Measurements from ENCODE around the gene KCNIP2. TPM values are rescaled to one million over a fixed set of nuclear protein-coding genes. Genes with fewer than 3 reads are reported as not detected.

KCNIP2 gene
- total RNA-seq (2014; rRNA removed; shearing (Covaris generic)) = 2.8 TPM in 1 of 2 replicates, not detected in the other

DNA sequence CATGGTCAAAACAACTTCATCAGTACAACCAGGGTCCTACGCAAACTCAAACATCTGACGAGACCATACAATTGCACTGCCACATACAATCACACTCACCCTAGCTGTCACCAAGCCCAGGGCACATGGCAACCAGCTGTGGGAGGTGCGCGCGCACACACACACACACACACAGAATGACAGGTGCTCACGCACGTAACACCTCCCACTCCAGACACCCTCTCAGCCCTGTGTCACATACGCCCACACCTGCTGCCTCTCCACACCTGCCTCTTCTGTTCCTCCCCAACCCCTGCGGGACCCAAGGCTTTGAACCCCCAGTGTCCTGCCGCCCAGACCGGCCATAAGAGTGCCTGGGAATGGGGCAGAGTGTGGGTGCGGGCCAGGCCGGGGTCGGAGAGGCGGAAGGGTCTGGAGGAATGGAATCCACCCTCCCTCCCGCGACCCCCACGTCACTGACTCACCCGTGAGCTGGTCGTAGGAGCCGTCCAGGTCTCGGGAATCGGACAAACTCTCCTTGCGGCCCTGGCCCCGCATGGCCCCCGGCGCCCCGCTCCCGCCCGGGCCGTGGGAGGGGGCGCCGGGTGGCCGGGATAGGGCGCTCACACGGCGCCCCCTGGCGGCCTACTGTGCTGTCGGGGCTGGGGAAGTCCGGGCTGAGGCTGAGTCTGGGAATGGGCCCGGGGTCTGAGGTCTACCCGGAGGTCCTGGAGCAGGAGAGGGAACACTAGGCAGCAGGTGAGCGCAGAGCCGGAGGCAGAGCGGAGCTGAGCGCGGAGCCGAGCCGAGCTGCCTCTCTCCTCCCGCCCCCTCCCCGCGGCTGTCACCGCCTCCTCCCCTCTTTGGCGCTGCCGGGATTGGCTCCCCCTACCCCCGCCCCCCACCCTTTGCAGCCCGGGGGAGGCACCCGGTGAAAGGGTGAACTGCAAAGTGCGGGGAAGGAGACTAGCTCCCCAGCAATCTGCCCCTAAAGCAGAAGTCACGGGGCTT is at the start of gene KCNIP2:
TSS of gene KCNIP2 (minus strand) at position 769 of the 990 bp plus-strand sequence. CDS start at position 537, 232 bp downstream.
- DNase-seq (ENCODE audit: low spot score) = no peak

DNA sequence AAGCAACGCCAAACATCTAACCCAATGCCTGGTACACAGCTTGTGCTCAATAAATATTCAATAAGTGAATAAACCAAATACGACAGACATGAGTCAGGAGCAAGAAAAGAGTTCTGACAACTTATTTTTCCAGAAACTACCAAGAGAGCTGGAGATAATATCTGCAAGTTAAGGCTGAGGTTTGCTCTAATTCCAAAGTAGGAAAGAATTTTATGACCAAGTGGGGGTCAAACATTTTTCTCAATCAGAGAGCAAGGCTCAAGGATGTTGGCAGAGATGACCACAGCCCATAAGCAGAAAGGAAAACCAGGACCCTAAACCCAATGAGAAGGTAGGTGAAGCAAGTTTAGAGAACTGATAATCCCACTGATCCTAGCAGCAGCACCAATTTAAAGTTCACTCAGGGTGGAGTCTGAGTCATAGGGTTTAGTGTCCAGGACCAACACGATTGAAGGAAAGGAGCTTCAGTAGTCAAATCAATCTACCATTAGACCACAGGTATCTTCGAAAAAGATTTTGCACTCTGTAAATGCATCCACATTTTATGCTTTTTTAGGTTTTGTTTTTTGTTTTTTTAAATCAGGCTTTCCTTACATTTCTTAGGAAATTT is 49.3 kb upstream of the KCNIP2 start:
- DNase-seq (ENCODE audit: low spot score) = no peak

DNA sequence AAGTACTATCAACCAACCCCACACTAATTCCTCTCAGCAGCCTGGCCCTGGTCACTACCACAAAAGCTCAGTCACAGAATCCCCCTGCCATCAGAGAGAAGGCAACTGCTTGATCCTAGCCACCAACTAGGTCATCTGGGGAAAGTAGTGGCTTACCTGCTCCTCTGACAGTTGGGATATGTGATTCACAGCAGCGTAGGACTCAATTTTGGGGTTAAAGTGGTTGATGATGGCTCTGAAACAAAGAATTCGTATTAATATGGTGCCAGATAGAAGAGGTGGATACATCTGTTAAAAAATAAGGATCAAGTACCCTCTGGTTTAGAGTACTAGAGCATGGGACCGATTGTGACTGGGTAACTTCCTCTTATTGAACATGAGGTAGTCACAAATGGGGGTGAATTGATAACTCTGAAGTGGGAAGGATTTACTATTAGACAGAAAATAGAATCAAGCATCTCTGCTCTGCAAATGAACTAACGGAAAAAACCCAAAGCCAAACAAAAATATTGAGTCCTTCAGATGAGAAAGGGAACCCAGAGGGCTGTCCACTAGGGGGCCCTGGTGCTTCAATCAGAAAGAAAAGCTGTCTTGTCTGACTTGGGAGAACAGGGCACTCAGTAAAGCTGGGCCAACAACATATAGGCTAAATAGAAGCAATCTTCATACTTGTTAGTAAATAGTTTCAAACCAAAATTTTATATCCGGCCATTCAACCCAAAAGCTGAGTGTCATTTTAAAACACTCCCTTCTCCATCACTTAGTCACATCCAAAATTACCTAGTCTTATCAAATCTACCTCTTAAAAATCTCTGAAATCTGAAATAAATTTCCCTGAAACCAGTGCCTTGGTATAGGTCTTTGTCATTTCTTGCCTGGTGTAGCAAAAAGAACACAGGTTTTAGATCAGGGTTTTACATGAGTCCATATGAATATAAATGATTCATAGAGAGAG is 45.9 kb upstream of the KCNIP2 start:
- peak; percentile 83 for DNase-seq (ENCODE audit: low spot score)

DNA sequence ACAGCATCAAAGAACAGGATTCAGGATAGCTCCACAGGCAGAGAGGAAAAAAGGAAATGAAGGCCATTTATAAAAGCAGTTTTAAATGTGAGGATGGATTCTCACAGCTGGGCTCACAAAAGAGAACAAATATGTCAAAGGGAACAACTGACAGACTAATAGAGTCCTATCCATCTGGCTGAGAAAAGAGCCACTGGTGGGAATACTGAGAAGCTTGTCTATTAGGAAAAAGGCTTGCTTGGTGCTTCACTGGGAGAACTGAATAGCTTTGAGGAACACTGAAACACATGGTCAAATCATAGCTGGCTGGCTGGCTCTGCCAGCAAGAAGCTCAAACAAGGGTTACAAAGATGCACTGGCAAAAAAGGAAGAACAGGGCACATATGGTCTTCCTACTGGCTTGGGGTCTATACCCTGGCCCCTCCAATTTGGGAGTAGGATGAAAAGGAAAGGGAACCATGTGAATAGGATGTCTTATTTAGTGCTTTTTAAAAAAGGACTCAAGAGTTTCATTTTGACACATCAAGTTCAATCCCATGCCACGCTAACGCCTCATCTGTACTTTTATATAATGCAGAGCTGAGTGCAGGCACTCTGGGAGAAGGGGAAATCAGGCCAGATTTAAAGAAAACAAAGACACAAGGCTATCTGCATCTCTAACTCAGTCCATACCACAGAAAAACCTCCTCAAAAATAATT is 44.8 kb upstream of the KCNIP2 start:
- no peak for DNase-seq (ENCODE audit: low spot score)

DNA sequence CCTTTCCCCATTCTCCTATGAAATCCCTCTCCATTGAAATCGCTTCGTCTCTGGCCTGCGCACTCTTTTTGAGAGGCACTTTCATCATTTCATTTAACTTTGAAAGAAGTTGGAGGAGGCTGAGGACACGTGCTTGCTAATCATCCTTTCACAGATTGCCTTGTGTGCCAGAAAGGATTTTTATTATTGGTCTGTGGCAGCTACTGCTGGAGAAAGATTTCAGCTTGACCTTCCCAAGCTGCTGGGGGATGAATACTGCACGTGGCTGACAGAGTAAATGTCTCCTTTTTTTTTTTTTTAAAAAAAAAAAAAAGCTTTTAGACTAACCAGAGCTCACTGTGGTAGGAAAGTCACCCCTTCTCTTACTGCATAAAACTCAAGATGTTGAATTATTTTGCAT is 44.2 kb upstream of the KCNIP2 start:
- no peak for DNase-seq (ENCODE audit: low spot score)

DNA sequence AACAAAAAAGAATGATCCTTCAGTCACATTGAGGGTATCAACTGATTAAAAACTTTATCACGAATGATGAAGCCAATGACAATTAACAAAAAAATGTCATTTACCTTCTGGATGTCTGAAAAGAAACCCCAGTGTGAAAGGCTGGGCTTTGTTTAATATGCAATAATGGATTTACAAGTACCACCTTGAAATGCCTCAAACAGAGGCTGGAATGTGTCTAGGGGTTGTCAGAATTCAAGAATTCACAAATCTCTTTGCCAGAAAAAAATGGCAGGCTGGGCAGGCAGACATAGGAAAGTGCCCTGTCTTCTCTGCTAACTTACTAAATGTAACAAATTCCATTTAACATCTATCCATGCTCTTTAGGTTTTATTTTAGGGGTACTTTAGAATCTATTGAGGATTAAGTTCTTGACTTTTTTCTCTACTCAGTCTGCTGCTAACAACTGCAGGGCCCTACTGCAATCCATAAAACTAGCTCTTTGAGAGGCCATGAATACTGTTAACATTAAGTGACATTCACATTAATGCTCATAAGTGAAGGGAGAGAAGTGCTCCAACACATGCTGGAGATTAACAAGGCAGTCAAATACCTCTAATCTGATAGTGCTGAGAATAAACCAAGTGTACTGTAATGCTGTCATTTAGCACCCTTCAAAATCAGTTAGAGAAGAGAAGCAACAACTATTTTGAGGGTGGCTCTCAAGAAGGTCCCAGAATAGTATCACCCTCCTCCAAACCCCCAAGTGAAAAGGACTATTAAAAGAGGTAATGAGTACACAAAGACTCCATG is 43.1 kb upstream of the KCNIP2 start:
- DNase-seq (ENCODE audit: low spot score) = no peak

DNA sequence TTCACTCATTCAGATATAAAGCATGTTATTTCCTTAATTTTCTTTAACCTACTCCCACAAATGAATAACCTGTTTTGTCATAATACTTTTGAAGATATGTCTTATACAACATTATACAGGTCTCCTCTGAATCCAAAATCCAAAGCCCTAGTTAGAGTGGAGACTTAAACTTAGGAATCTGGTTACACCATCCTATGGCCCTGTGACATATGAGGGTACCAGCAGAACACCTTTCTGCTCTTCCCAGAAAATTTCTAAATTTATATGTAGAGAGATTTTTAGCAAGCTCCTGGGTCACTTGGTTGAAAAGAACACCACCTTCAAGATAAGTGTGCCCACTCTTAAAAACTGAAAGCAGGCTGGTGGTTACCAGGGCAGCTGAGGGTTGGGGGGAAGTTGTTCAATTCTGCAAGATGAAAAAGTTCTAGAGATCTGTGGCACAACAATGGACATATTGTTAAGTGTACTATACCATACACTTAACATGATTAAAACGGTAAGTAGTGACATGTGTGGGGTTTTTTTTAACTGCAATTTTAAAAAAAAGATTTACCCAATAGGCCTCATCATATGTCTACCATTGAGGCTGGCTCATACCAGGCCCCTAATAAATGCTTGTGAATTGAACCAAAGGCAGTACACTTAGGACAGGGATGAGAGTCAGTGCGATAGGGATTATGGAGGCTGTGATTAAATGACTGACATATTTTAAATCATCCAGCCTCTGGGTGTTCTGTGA is 37.6 kb upstream of the KCNIP2 start:
- DNase-seq (ENCODE audit: low spot score) = no peak

DNA sequence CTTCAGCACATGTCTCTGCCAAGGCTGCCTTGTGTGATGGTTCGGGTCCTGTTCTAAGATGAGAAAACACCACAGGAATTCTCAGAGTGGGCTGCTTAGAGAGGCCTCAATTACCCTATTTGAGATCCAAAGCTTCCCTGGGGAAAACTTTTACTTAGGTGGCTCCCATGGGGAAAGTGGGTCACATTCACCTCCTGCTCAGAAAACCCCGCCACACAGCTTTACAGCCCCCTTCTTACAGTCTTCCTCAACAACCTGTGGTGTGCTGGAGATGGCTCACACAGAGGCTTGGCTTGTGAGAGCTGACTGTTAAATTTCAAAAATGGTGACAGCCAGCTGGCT is 36.6 kb upstream of the KCNIP2 start:
- no peak for DNase-seq (ENCODE audit: low spot score)

DNA sequence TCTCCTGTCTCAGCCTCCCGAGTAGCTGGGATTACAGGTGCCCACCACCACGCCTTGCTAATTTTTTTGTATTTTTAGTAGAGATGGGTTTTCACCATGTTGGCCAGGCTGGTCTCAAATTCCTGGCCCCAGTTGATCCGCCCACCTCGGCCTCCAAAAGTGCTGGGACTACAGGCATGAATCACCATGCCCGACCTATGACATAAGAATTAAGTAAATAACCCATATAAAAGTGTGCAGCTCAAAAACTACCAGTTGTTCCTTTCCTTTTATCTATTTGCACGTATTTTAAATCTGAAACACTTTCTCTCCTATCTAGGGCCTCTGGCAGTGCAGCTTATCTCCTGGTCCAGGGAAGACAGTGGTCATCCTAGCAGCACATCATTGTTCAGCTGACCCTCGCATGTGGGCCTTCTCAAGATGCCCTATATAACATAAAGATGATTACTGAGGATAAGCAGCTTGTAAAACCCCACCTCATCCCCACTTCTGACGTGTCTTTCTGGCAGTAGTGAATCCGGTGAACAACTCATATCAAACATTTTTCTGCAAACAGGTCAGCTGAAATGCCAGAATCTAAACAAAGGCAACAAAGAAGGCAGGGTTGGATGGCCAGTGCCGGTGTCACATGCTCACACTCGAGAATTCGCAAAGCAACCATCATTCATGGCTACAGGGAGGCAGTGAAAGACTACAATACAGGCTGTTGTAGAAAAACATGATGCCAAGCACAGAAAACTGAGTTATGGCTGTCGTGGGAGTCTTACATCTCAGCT is 36.0 kb upstream of the KCNIP2 start:
- DNase-seq (ENCODE audit: low spot score) = peak; percentile 78

DNA sequence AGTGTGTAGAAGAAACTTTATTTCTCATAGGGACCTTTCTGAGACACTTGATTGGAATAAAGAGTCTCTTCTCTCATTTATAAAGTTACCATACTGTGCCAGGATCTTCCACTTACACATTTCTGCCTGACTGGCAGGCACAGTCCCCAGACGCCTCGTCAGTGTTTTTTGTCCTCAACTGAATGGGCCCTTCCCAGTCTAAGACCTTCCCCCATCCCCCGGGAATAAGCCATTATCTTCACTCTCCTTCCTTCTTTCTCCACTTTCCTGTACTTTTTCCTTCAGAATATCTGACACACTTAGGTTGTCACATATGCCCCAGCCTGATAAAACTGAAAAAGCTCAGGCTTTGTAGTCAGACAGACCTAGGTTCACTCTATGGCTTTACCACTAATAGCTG is 35.3 kb upstream of the KCNIP2 start:
- no peak for DNase-seq (ENCODE audit: low spot score)

DNA sequence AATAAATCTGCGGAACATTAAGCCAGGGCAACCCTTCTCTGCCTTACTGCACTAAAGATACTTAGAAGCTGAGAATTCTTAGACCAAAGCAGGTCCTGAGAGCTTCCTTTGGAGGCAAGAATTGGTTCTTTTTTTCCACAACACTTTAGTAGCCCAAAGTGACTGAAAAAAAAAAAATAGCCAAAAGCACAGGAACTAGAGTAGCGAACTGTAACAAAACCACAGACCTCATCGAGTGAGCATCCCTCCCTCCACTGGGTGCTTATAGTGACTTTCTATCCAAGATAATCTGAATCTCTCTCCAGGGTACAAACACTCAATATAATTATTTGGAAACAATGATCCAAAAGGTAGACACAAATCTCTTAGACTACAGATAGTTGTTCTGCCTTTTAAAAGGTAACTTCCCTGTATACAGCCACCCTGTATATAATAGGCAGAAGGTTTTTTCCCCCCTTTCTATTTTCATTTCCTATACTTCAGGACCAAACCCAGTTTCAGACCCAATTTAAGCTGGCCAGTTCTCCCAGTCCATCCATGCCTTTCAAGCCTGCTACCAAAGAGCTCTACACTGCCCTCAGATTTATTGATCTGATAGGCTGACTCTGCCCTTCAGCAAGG is 31.6 kb upstream of the KCNIP2 start:
- no peak for DNase-seq (ENCODE audit: low spot score)

DNA sequence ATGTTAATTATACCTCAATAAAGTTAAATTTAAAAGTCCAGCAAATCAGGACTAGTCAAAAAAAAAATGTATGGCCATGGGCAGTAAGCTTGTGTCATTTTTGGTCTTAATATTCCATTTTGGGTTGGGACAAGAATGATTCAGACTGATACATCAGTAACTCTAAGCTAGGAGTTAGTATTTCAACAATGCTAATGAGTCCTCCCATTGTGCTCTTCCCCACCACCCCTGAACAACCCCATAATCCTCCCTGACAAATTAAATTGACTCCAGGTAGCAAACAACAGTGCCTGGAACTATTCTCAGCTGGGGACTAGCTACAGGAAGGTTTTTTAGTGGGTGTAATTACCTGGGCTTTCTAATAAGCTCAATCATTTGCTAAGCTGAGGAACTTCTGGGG is 30.7 kb upstream of the KCNIP2 start:
- no peak for DNase-seq (ENCODE audit: low spot score)

DNA sequence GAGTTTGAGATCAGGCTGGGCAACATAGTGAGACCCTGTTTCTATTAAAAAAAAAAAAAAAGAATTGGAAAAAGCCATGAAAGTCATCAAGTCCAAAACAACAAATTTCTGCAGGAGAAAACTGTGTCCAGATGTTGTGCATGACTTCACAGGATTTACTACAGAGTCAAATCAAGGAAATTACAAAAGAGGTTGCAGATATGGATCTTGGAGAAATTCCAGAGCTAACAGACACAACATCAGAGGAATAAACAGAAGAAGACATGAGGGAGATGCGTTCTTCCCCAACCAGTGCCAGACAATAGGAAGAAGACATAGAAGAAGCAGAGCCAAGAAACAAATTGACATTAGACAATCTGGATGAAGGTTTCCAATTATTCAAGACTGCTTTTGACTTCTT is 24.3 kb upstream of the KCNIP2 start:
- no peak for DNase-seq (ENCODE audit: low spot score)

DNA sequence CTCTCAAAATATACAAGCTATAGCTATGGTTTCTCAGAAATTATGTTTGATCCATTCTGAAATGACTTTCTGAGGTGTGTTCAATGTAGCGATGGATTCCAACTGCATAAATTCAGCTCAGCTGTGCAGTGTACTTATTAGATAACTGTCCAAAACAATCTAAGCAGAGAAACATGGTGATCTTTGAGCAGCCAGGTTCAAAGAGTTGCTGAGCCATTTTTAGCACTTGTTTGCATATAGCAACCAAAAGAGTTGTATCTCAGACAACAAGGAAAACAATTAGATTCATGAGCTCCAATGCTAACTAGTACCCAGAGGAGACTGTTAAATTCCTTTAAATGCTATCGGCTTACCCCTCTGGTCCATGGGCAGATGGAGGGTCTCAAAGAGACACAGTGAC is 15.9 kb upstream of the KCNIP2 start:
- no peak for DNase-seq (ENCODE audit: low spot score)

DNA sequence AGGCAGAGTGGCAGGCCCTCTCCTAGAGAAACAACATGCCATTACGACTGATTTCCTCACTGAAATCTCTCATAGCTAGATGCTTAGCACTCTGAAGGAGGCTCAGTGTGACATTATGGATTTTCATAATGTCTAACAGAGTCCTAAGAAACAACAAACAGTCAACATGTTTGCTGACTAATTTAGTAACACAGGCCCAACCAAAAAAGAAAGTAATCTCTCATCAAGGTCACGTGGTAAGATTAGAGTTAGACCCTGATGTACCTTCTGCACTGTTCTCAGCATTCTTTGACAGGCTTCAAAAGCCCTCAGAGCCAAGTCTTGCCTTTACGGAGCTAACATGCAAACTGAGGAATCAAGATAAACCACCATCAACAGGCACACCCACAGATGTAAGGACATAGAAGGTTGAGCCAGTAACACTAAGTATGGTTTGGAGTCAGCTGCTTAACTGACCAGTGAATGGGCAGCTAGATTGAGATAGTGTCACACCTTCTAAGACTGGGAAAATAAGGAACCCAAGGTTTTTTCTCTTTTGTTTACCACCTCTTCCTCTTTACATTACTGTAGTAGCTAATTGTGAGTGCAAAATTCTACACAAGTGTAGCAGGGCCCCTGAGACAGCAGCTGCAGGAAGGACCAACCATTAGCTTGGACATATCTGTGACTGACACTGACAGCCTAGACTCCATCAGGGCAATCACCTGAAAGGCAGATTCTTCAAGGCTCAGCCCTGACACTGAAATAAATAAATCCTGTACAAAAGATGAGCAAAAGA is 15.3 kb upstream of the KCNIP2 start:
- no peak for DNase-seq (ENCODE audit: low spot score)

DNA sequence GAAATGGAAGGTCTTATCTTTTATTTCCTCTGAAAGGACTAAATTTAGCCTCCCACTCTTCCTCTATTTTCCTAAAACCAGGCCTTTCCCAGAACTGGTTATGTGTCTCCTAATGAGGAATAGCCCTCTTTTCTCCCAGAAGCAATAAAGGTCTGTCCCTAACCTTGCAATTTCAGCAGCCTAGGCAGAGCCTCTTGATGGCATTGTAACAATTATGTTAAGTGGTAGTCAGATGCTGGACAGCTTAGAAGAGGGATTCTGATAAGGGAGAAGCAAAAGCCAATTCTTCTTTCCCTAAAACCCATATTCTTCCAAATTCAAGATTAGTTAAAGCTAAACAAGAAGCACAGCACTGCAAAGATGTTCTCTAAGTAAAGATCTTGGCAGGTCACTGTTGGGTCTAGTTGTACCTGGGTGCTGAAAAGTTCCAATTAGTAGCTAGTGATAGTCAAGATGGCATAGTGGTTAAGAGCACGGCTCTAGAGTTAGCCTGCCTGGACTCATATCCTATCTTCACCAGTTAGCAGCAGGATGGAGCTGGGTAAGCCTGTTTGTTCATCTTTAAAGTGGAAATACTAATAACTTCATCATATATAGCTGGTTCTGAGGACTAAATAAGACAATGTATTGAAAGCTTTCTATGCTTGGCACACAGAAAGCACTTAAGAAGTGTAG is 14.3 kb upstream of the KCNIP2 start:
- no peak for DNase-seq (ENCODE audit: low spot score)

DNA sequence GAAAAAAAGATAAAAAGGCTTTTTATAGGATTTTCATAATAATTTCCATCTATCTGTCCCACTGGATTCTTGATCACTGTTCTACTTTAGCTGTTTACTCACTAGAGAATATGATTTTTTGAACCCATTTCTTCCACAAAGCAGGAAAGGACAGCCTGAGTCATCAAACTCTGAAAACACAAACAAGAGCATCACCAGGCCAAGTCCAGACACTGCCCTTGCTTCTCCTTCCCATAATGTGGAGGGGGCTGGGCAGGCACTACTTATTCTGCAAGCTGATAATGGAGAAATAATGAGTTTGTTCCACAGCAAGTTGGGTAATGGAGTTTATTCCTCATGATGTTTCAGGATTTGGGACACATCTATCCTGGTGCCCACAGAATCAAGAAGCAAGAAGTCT is 13.0 kb upstream of the KCNIP2 start:
- DNase-seq (ENCODE audit: low spot score) = peak; percentile 22

Measured in A172 (cell line).